CD4-positive, alpha-beta T cell (primary cell): ENCODE data around the gene LTBP2. TPM values are rescaled to one million over a fixed set of nuclear protein-coding genes. Genes with fewer than 3 reads are reported as not detected.

Experiments
- ATAC-seq: fragments of 200-7000 bp; cut with Tn5 transposase; one replicate; pipeline ENCODE4 v1.10.0; 2022; ENCODE audit warnings: mild to moderate bottlenecking; ENCODE audit not compliant: poor library complexity
- CTCF ChIA-PET: fragments of 350-600 bp; sonication (Branson Sonifier 250); formaldehyde crosslinking; loops from one replicate; lab custom pipeline; 2021; ENCODE audit warnings: antibody characterized with exemption, inconsistent platforms; lab: Charles Lee
- POLR2A ChIA-PET: fragments of 350-600 bp; sonication (Branson Sonifier 250); formaldehyde crosslinking; loops from one replicate; lab custom pipeline; 2021; ENCODE audit warnings: antibody characterized with exemption, inconsistent platforms; lab: Charles Lee
- DNase-seq, 14 experiments: peaks; one replicate each; pipeline ENCODE4 v3.0.0-alpha.2; 2013 to 2020; ENCODE audit warnings: mixed read lengths in 2 of 14
- H3K27ac ChIP-seq, 2 donors: one replicate each; pipeline versions ENCODE4 v1.5.1 to v1.7.0; 2013; ENCODE audit warnings: low read length in 2 of 2, low read depth in 1 of 2, mild to moderate bottlenecking in 1 of 2
- H3K27me3 ChIP-seq, 2 experiments: 1 replicate in 1 of 2; 2 replicates in 1 of 2; pipeline versions ENCODE4 v1.6.1 to v1.7.0; 2013; ENCODE audit warnings: low read length in 2 of 2, control low read depth in 1 of 2, mild to moderate bottlenecking in 1 of 2, moderate library complexity in 1 of 2; ENCODE audit not compliant: insufficient read depth in 2 of 2, control insufficient read depth in 1 of 2
- H3K36me3 ChIP-seq: one replicate; pipeline ENCODE4 v1.6.1; 2013; ENCODE audit warnings: low read length, control low read depth; ENCODE audit not compliant: insufficient read depth
- H3K4me1 ChIP-seq: one replicate; pipeline ENCODE4 v1.6.1; 2013; ENCODE audit warnings: low read length, control low read depth; ENCODE audit not compliant: insufficient read depth
- H3K4me3 ChIP-seq: one replicate; pipeline ENCODE4 v1.5.1; 2013; ENCODE audit warnings: mild to moderate bottlenecking, low read length, moderate library complexity
- H3K9me3 ChIP-seq, 2 experiments: 1 replicate in 1 of 2; 2 replicates in 1 of 2; pipeline versions ENCODE4 v1.6.1 to v1.7.0; 2013; ENCODE audit warnings: low read length in 2 of 2, mild to moderate bottlenecking in 2 of 2, control low read depth in 1 of 2, moderate library complexity in 1 of 2; ENCODE audit not compliant: control insufficient read depth in 1 of 2, insufficient read depth in 1 of 2
- H3K27ac Mint-ChIP-seq: one replicate; pipeline ENCODE4 v1.8.0; 2020; ENCODE audit warnings: mixed read lengths
- H3K27me3 Mint-ChIP-seq: one replicate; pipeline ENCODE4 v1.8.0; 2021; ENCODE audit warnings: mixed read lengths
- H3K36me3 Mint-ChIP-seq: one replicate; pipeline ENCODE4 v1.8.0; 2021; ENCODE audit warnings: low read depth, mixed read lengths
- H3K4me1 Mint-ChIP-seq: one replicate; pipeline ENCODE4 v1.8.0; 2021; ENCODE audit warnings: low read depth, mixed read lengths
- H3K4me3 Mint-ChIP-seq: one replicate; pipeline ENCODE4 v1.8.0; 2020; ENCODE audit warnings: mild to moderate bottlenecking, mixed read lengths
- H3K9me3 Mint-ChIP-seq: one replicate; pipeline ENCODE4 v1.8.0; 2020; ENCODE audit warnings: mixed read lengths
- CTCF ChIP-seq: fragments of 200-600 bp; IDR thresholded peaks from one replicate; pipeline ENCODE4 v1.8.0; 2022; ENCODE audit warnings: antibody characterized with exemption, mild to moderate bottlenecking
- intact Hi-C, 2 experiments: fragments of 100-400 bp; cut with DNase I in 1 of 2; cut with micrococcal nuclease in 1 of 2; formaldehyde crosslinking; loops; one replicate each; pipeline versions ENCODE4 v1.15.1 to v1.9.0; 2023 to 2025; cut with DNase I, micrococcal nuclease
- total RNA-seq, 174 experiments: library from RNA in 2 of 174; stranded (reverse) in 2 of 174; gene quantifications; one replicate each; pipeline ENCODE4 v1.2.3 and lab custom pipeline; 2021 to 2026

Gene LTBP2
- total RNA-seq, 2 experiments from 2014 or later, result 0.45 to 0.47 TPM

GRCh38 chr14:74515891-74516412, 96.1 kb downstream of the LTBP2 start:
- H3K4me1 Mint-ChIP-seq, result peaks cover 6% of the 10 kb centered on the region
- no peak overlapping the region for H3K27ac Mint-ChIP-seq
- peaks cover 25% of the 10 kb centered on the region for H3K27me3 Mint-ChIP-seq
- H3K36me3 ChIP-seq, result no peaks in the 10 kb centered on the region
- peaks cover 0 to 10% of the 10 kb centered on the region in 2 experiments for H3K27me3 ChIP-seq
- no peaks in the 10 kb centered on the region for H3K9me3 ChIP-seq
- no peak for TF ChIP-seq CTCF
- POLR2A ChIA-PET, result no interaction called here
- no peak for ATAC-seq
- no peak for DNase-seq
- no peak overlapping the region for H3K27ac ChIP-seq
- no peak overlapping the region for H3K4me3 Mint-ChIP-seq
- CTCF ChIA-PET, result no interaction called here
- H3K4me1 ChIP-seq, result peaks cover 9% of the 10 kb centered on the region
- intact Hi-C loops, result no loop called here
- H3K4me3 ChIP-seq, result no peak overlapping the region
- no peaks in the 10 kb centered on the region for H3K9me3 Mint-ChIP-seq
- no peaks in the 10 kb centered on the region for H3K36me3 Mint-ChIP-seq

- ChIA-PET POLR2A (no interaction called here), CTCF (no interaction called here)
- no peak for TF ChIP-seq CTCF
- DNase-seq (peak in 1 of 14 experiments; percentile 21), ATAC-seq (no peak)
- Histone ChIP-seq H3K36me3 (no peaks in the 10 kb centered on the region), H3K27me3 (peaks cover 0 to 11% of the 10 kb centered on the region in 2 experiments), H3K27ac (no peak overlapping the region), H3K9me3 (no peaks in the 10 kb centered on the region), H3K4me1 (peaks cover 9% of the 10 kb centered on the region), H3K4me3 (no peak overlapping the region)
- intact Hi-C loops, result no loop called here
- H3K27me3 Mint-ChIP-seq, result peaks cover 30% of the 10 kb centered on the region
- no peak overlapping the region for H3K4me3 Mint-ChIP-seq
- H3K4me1 Mint-ChIP-seq, result peaks cover 6% of the 10 kb centered on the region
- H3K36me3 Mint-ChIP-seq, result no peaks in the 10 kb centered on the region
- no peak overlapping the region for H3K27ac Mint-ChIP-seq
- H3K9me3 Mint-ChIP-seq, result no peaks in the 10 kb centered on the region
Measured at GRCh38 chr14:74514471-74514941, 97.5 kb downstream of the LTBP2 start.

- Mint-ChIP-seq H3K9me3 (no peaks in the 10 kb centered on the region), H3K4me3 (no peak overlapping the region), H3K36me3 (no peaks in the 10 kb centered on the region), H3K4me1 (peaks cover 6% of the 10 kb centered on the region), H3K27me3 (peaks cover 23% of the 10 kb centered on the region), H3K27ac (no peak overlapping the region)
- no peak for TF ChIP-seq CTCF
- DNase-seq (no peak), ATAC-seq (no peak)
- POLR2A ChIA-PET, result no interaction called here
- peaks cover 9% of the 10 kb centered on the region for H3K4me1 ChIP-seq
- peaks cover 0 to 11% of the 10 kb centered on the region in 2 experiments for H3K27me3 ChIP-seq
- CTCF ChIA-PET, result no interaction called here
- H3K27ac ChIP-seq, result no peak overlapping the region
- no peaks in the 10 kb centered on the region for H3K9me3 ChIP-seq
- no peaks in the 10 kb centered on the region for H3K36me3 ChIP-seq
- intact Hi-C loops, result no loop called here
- no peak overlapping the region for H3K4me3 ChIP-seq
Measured at GRCh38 chr14:74511966-74512830, 99.8 kb downstream of the LTBP2 start.
